ENCODE results near the gene QPCT.

Gene QPCT

GRCh38 chr2:37324786-37325624 is 19.4 kb upstream of the QPCT start, which contains the start of gene PRKD3:
PRKD3 (minus strand) TSS chr2:37324833; CDS start chr2:37316524, 8,309 bp downstream.
- peak in 1 of 2 donors; percentile 20 for DNase-seq (ENCODE audit: low read depth in 2 of 2)

DNA sequence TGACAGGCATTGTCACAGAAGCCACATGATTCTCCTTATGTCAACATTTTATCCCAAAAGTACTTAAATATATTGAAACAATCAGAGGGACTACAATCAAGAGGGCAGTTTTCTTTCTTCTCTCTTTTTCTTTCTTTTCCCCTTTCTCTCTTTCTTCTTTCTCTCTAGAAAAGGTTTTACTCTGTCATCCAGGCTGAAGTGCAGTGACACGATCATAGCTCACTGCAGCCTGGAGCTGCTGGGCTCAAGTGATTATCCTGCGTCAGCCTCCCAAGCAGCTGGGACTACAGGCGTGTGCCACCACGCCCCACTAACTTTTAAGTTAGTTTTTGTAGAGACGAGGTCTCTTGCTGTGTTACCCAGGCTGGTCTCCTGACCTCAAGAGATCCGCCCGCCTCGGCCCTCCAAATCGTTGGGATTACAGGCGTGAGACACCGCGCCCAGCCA is 18.8 kb upstream of the QPCT start:
- DNase-seq (ENCODE audit: low read depth in 2 of 2), result no peak

- no peak for DNase-seq (ENCODE audit: low read depth in 2 of 2)
These were observed 18.1 kb upstream of the QPCT start for GRCh38 chr2:37326285-37326684.

- no peak for DNase-seq (ENCODE audit: low read depth in 2 of 2)
These were observed 17.4 kb upstream of the QPCT start for GRCh38 chr2:37326866-37327634.

DNA sequence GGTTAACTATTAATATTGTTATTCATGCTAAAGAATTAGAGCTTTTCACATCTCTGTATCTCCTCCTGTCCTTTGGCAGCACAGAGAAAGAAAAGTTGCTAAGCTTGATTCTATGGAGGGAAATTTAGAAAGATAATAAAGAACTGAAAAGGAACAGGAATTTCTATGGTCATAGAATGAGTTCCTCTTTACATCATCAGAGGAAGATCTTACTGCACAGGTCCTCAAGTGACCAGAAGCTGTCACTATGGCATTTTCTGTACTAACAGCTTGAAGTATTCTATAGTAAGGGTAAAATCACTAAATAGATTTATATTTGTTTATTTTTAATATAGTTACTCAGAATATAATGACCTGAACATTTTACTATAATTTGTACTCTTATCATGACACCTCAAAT is 13.7 kb upstream of the QPCT start:
- no peak for DNase-seq (ENCODE audit: low read depth in 2 of 2)

DNA sequence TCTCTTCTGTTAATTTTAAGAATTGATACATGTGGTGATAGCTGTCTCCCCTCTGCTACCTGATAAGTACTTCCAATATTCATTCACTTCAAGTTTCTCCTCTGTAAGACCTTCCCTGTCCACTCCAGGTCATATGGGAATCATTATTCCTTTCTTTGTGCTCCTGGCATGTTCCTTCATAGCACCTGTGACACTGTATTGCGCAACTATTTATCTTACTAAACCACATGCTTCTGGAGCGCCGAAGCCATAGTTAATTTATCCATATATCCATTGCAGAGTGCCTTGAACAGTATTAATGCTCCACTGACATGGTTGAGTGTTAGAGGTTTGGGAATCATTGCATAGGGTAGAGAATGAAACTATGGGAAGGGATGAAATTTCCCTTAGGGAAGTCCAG is 11.9 kb upstream of the QPCT start:
- no peak for DNase-seq (ENCODE audit: low read depth in 2 of 2)

- no peak for DNase-seq (ENCODE audit: low read depth in 2 of 2)
These were observed 11.2 kb upstream of the QPCT start for GRCh38 chr2:37333256-37333655.

DNA sequence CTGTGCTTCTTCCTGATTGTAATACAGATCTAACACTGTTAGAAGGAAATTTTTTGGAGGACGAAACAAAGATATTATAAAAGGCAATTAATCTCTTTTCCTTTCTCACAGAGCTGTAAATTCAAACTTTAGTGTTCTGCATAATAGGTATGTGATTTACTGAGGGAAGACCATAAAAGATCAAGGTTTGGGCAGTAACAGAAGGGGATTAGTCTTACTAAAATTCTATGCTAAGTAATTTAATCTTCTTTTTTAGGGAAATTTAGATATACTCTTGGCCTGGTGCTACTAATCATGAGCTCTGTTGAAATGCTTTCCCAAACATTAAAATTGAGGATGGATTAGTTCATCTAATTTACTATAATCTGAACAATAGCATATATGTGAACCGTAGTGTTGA is 8.8 kb upstream of the QPCT start:
- DNase-seq (ENCODE audit: low read depth in 2 of 2), result no peak

DNA sequence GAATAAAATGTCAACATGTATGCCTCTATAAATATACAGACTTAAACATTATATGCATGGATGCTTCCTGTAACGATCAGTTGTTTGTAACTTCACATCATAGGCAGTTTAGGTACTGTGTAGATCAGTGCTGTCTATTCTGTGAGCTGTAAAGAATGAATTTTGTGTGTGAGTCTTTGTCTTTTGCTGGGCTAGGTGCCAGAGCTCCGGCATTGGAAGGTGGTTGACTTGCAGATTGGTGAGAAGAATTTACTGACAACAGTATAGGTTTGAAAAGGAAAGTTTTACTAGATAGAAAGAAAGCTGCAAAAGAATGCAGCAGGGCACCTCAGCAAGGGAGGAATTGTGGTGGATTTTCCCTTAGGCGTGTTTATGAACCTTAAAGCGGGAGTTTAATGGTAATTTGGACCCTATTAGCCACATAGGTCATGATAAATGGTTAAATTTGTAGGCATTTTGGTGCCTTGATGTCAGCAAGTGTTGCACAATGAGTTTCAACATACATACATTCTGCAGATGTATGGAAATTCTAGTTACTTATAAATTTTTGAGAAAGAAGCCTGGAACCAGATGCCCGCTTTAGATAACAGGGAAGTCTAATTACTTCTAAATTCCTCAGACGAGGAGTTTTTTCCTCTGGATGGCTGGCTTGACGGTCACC is 6.7 kb upstream of the QPCT start:
- no peak for DNase-seq (ENCODE audit: low read depth in 2 of 2)

DNA sequence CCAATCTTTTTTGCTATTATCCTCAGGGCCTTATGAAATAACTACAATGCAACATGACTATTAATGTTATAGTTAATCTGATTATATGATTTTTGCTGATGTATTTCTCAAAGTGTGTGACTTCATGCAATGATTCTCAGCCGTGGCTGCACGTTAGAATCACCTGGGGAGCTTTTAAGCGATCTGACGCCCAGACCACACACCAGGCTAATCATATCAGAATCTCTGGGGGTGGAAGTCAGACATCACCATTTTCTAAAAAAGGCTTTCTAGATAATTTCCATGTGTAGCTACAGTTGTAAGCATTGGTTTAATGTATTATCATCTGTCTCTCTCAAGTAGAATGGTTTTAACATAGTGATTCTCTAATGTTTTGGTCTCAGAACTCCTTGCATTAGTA is 5.5 kb upstream of the QPCT start:
- DNase-seq (ENCODE audit: low read depth in 2 of 2), result no peak

DNA sequence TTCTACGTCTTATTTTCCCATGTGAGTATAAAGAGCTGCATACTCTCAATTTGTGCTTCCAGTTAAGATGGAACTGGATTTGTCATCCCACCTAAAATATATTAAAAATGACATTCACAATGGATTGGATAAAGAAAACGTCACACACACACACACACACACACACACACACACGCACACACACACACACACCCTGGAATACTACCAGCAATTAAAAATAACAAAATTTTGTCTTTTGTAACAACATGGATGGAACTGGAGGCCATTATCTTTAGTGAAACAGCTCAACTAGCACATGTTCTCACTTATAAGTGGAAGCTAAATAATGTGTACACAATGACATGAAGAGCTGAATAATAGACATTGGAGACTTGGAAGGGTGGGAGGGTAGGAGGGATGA is 3.8 kb upstream of the QPCT start:
- DNase-seq (ENCODE audit: low read depth in 2 of 2), result no peak

DNA sequence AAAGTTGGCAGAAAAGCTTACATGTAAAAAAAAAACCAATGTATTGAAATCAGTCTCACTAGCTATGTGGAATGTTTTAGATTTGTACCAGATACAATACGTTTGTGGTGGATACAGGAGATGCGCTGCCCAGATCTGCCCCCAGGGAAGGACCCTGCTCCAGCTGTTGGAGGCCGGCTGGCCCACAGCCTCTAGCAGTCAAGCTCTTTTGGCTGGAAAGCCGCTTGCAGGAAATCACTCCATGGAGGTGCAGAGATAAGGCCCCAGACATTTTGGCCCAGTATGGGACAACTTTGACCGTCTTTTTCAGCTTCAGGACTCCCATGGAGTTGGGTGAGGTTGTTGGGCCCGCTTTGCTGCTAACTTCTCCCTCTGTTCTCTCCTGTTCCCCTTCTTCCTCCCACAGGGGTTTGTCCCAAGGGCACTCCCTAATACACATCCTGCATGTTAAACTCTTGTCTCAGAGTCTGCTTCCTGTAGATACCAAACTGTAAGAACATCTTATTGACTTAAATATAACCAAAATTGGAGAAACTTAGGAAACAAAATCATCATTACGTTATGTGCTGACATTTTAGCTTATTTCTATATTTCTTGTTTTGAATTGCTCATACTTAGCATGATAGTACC is 1.7 kb upstream of the QPCT start:
- no peak for DNase-seq (ENCODE audit: low read depth in 2 of 2)

DNA sequence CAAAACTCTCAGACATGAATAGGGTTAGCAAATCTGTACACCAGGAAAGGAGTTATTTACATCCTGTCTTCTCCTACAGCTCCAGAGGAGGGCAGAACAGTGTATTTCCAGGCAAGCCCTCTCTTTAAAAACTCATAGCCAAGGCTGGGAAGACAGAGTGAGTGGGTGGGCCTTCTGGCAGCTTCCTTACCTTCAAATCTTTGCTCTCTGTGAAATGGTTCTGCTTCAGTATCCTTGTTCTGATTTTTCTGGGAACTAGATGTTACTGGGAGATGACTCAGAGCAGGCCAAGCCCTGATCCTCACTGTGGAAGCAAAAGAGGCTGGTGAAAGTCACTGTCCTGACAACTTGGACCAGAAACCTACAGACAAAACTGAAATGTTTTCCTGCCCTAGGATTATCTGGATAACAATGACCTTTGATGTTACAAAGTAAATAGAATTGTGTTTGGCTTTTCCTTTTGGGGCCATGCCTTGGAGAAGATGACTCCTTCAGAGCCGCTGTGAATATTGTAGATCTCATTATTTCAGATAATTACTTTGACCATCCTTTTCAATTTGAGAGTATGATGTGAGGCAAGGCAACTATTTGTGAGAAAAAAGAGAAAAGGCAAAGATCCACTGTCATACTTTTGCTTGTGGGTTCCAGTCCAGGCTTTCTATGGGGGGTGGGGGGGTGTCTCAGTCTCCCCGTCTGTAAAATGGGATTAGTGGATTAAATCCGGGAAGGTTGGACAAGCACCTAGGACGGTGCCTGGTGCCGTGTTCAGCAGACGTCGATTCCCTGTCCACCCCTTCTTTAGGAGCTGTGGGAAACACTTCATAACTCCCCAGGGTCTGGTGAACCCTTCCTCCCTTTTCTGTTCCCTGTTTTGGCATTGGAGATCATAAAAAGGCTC is 644 bp upstream of the QPCT start:
- no peak for DNase-seq (ENCODE audit: low read depth in 2 of 2)

- DNase-seq (ENCODE audit: low read depth in 2 of 2), result no peak
These were observed 3.7 kb downstream of the QPCT start for GRCh38 chr2:37348155-37348554.

GRCh38 chr2:37349231-37349860 is 4.9 kb downstream of the QPCT start:
- no peak for DNase-seq (ENCODE audit: low read depth in 2 of 2)

DNA sequence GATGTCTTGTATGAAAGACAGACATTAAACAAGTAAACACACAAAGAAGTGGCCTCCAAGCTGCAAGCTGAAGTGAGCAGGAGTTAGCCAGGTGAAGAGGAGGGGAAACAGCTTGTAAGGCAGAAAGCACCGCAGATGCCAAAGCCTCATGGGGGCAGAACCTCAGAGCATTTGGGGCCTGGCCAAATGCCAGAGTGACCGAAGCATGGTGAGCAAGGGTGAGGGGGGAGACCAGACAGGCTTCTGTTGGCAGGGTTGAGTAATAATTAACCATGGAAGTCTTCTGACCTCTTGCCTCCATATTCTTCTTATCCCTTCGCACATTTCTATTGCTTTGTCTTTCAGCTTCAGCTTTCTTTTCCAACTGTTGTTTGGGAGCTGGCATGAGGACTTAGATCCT is 5.6 kb downstream of the QPCT start:
- no peak for DNase-seq (ENCODE audit: low read depth in 2 of 2)

DNA sequence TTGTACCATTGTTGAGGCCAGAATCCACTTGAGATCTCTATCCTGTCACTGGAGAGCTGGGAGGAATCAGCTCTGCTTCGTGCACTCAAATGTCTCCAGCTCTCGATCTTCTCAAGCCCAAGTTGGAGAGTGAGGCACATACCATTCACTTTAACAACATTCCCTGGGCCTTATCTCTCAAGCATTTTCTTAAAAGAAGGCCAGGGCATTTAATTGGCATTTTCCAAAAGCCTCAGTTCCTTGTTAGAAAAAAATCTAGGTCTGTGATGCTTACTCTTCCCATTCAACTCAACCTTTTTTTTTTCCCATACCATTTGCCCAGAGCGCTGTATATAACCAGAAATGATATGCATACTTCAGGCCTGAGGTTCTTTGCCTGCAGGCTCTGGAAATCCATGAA is 10.1 kb downstream of the QPCT start:
- DNase-seq (ENCODE audit: low read depth in 2 of 2), result no peak

DNA sequence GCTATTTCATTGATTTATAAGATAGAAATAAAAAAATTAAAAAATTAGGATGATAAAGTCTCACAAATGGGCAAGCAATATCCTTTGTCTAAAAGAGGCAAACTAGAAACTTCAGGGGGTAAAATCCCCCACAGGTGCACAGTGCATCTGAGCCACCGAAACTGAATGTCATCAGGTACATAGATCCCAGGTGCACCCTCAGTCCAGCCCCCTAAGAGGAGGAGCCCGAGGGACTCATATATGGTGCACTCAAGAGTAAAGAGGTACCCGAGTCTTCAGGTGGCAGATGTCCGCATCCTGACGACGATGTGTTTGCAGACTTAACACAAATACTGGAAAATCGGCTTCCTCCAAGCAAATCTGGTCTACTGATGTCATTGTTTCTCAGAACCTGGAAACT is 11.3 kb downstream of the QPCT start:
- DNase-seq (ENCODE audit: low read depth in 2 of 2), result no peak

- no peak for DNase-seq (ENCODE audit: low read depth in 2 of 2)
These were observed 11.9 kb downstream of the QPCT start for GRCh38 chr2:37356299-37356698.

DNA sequence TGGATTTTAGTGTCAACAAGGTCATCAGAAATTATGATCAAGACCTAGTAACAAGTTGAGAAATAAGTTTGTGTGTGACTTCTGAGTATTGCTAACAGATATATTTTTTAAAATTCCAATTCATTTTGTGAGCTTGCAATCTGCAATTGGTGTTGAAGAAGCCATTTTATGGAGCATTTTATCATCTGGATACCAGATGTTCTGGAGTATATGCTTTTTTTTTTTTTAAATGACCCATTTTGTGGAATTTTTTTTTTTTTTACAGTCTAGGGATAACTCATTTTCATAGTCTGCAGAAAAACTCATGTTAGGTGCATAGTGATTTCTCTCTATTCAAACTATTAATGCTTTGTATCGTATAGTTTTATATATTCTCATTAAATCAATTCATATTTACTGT is 12.6 kb downstream of the QPCT start:
- DNase-seq (ENCODE audit: low read depth in 2 of 2), result no peak

- no peak for DNase-seq (ENCODE audit: low read depth in 2 of 2)
These were observed 13.1 kb downstream of the QPCT start for GRCh38 chr2:37357530-37357929.
